CD14-positive monocyte (primary cell): ENCODE data around the gene URI1. TPM values are rescaled to one million over a fixed set of nuclear protein-coding genes. Genes with fewer than 3 reads are reported as not detected.

Source experiments
- DNase-seq, 3 donors: peaks; one replicate each; pipeline ENCODE4 v3.0.0-alpha.2; 2011 to 2022
- H2AFZ ChIP-seq: 2 replicates; pipeline ENCODE4 v1.6.0; 2012; ENCODE audit warnings: mild to moderate bottlenecking, low read depth, low read length, inconsistent platforms; ENCODE audit not compliant: insufficient read depth, poor library complexity, severe bottlenecking
- H3K27ac ChIP-seq, 2 donors: 1 replicate in 1 of 2; 2 replicates in 1 of 2; pipeline ENCODE4 v1.5.1; 2012 to 2013; ENCODE audit warnings: low read length in 2 of 2, control low read depth in 1 of 2, inconsistent platforms in 1 of 2, low read depth in 1 of 2, mild to moderate bottlenecking in 1 of 2
- H3K27me3 ChIP-seq, 2 donors: one replicate each; pipeline versions ENCODE4 v1.6.0 to v1.6.1; 2011 to 2013; ENCODE audit warnings: low read length in 2 of 2; ENCODE audit not compliant: control insufficient read depth in 2 of 2, insufficient read depth in 2 of 2
- H3K36me3 ChIP-seq, 2 donors: replicated peaks in 1 of 2; 1 replicate in 1 of 2; 2 replicates in 1 of 2; pipeline versions ENCODE4 v1.5.1 to v1.6.1; 2012 to 2013; ENCODE audit warnings: low read length in 2 of 2, control low read depth in 1 of 2, inconsistent platforms in 1 of 2, mild to moderate bottlenecking in 1 of 2; ENCODE audit not compliant: insufficient read depth in 2 of 2, control insufficient read depth in 1 of 2
- H3K4me1 ChIP-seq, 2 donors: 1 replicate in 1 of 2; 2 replicates in 1 of 2; pipeline versions ENCODE4 v1.5.1 to v1.6.1; 2012 to 2013; ENCODE audit warnings: low read length in 2 of 2, control low read depth in 1 of 2, inconsistent platforms in 1 of 2, mild to moderate bottlenecking in 1 of 2, moderate library complexity in 1 of 2; ENCODE audit not compliant: insufficient read depth in 2 of 2, control insufficient read depth in 1 of 2
- H3K4me2 ChIP-seq: replicated peaks from 2 replicates; pipeline ENCODE3; 2012; ENCODE audit warnings: low read length, moderate library complexity, mild to moderate bottlenecking; ENCODE audit not compliant: poor library complexity, severe bottlenecking; ENCODE audit errors: extremely low read depth
- H3K4me3 ChIP-seq, 3 experiments: fragments of 200-600 bp in 1 of 3; sonication (generic) in 1 of 3; replicated peaks in 1 of 3; 1 replicate in 2 of 3; 2 replicates in 1 of 3; pipeline ENCODE4 v1.5.1; 2011 to 2013; ENCODE audit warnings: low read length in 3 of 3, mild to moderate bottlenecking in 3 of 3, control low read depth in 2 of 3, low read depth in 2 of 3, inconsistent platforms in 1 of 3, moderate library complexity in 1 of 3
- H3K79me2 ChIP-seq: 2 replicates; pipeline ENCODE4 v1.6.0; 2012; ENCODE audit warnings: mild to moderate bottlenecking, control low read depth, inconsistent platforms, low read length, moderate library complexity; ENCODE audit not compliant: insufficient read depth
- H3K9ac ChIP-seq: 2 replicates; pipeline ENCODE4 v1.6.0; 2017; ENCODE audit warnings: low read length, mild to moderate bottlenecking; ENCODE audit not compliant: insufficient read depth, poor library complexity, severe bottlenecking
- H3K9me3 ChIP-seq, 2 donors: replicated peaks in 1 of 2; 1 replicate in 1 of 2; 2 replicates in 1 of 2; pipeline versions ENCODE4 v1.5.1 to v1.6.1; 2012 to 2013; ENCODE audit warnings: low read length in 2 of 2, control low read depth in 1 of 2; ENCODE audit not compliant: control insufficient read depth in 1 of 2, insufficient read depth in 1 of 2
- H4K20me1 ChIP-seq: 2 replicates; pipeline ENCODE4 v1.6.0; 2012; ENCODE audit warnings: mild to moderate bottlenecking, low read length, control low read depth, moderate library complexity; ENCODE audit not compliant: insufficient read depth
- H3K27ac Mint-ChIP-seq, 7 donors: one replicate each; pipeline ENCODE4 v1.8.0; 2020; ENCODE audit warnings: mild to moderate bottlenecking in 7 of 7, mixed read lengths in 7 of 7, moderate library complexity in 6 of 7, inconsistent platforms in 2 of 7
- H3K27me3 Mint-ChIP-seq, 3 donors: one replicate each; pipeline ENCODE4 v1.8.0; 2021 to 2022; ENCODE audit warnings: low read depth in 3 of 3, mild to moderate bottlenecking in 3 of 3, mixed read lengths in 3 of 3, moderate library complexity in 3 of 3, inconsistent platforms in 1 of 3
- H3K36me3 Mint-ChIP-seq, 2 donors: one replicate each; pipeline ENCODE4 v1.8.0; 2020; ENCODE audit warnings: mixed read lengths in 2 of 2, inconsistent platforms in 1 of 2, mild to moderate bottlenecking in 1 of 2
- H3K4me1 Mint-ChIP-seq: one replicate; pipeline ENCODE4 v1.8.0; 2020; ENCODE audit warnings: mild to moderate bottlenecking, mixed read lengths
- H3K4me3 Mint-ChIP-seq, 2 donors: one replicate each; pipeline ENCODE4 v1.8.0; 2020; ENCODE audit warnings: mild to moderate bottlenecking in 2 of 2, mixed read lengths in 2 of 2, moderate library complexity in 1 of 2
- H3K9me3 Mint-ChIP-seq, 7 donors: one replicate each; pipeline ENCODE4 v1.8.0; 2020 to 2022; ENCODE audit warnings: mixed read lengths in 7 of 7, mild to moderate bottlenecking in 6 of 7, moderate library complexity in 6 of 7, inconsistent platforms in 2 of 7
- WGBS: methylation state at CpG from one replicate; pipeline ENCODE4 v1.1.5; 2013; ENCODE audit warnings: missing lambda C conversion rate; ENCODE audit not compliant: insufficient coverage; 5-methylcytosine and 5-hydroxymethylcytosine counted together
- intact Hi-C, 2 donors: fragments of 100-400 bp; cut with micrococcal nuclease; formaldehyde crosslinking; loops; one replicate each; pipeline versions ENCODE4 v1.15.0 to v1.15.1; 2023
- polyA plus RNA-seq, 3 donors: library from polyadenylated mRNA; depleted of rRNA in 1 of 3; unstranded in 2 of 3; stranded (reverse) in 1 of 3; fragments of 300-500 nt in 2 of 3; fragments of >200 nt in 1 of 3; fragmentation: Illumina TruSeq in 2 of 3; gene quantifications; 1 replicate in 2 of 3; 2 replicates in 1 of 3; pipeline ENCODE4 v1.2.3, GENCODE V29; 2012 to 2021
- TF ChIP-seq, protein P1 (sequence below): fragments of 200-600 bp; IDR thresholded peaks from one replicate; pipeline ENCODE4 v1.8.0; 2022; ENCODE audit warnings: antibody characterized with exemption, mild to moderate bottlenecking

The URI1 gene
- polyA plus RNA-seq, 3 donors: 5.3 to 19.3 (median 9.7) TPM

DNA sequence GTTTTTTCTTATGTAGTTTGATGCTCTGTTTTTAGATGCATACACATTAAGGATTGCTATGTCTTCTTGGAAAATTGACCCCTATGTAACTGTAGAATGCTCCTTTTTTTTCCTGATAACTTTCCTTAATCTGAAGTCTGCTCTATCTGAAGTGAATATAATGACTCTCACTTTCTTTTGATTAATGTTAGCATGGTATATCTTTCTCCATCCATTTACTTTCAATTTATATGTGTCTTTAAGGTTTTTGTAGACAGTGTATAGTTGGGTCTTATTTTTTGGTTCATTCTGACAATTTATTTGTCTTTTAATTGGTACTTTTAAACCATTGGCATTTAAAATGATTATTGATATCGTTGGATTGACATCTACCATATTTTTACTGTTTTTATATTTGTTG, 92.3 kb downstream of the URI1 start:
- H3K36me3 ChIP-seq: peaks cover 2 to 30% of the 10 kb centered on the region in 2 donors
- H3K4me1 ChIP-seq: no peaks in the 10 kb centered on the region
- no peak overlapping the region for H3K4me2 ChIP-seq
- Mint-ChIP-seq H3K27me3 (no peaks in the 10 kb centered on the region), H3K36me3 (peaks cover 47 to 65% of the 10 kb centered on the region in 2 donors), H3K4me1 (no peaks in the 10 kb centered on the region), H3K9me3 (peaks cover 3 to 18% (median 13%) of the 10 kb centered on the region in 7 donors), H3K4me3 (no peak overlapping the region), H3K27ac (no peak overlapping the region)
- intact Hi-C loops: no loop called here
- H3K9ac ChIP-seq: no peak overlapping the region
- peaks cover 6 to 9% of the 10 kb centered on the region in 2 donors for H3K9me3 ChIP-seq
- H3K4me3 ChIP-seq: no peak overlapping the region
- no peaks in the 10 kb centered on the region for H3K27me3 ChIP-seq
- TF ChIP-seq, protein P1, sequence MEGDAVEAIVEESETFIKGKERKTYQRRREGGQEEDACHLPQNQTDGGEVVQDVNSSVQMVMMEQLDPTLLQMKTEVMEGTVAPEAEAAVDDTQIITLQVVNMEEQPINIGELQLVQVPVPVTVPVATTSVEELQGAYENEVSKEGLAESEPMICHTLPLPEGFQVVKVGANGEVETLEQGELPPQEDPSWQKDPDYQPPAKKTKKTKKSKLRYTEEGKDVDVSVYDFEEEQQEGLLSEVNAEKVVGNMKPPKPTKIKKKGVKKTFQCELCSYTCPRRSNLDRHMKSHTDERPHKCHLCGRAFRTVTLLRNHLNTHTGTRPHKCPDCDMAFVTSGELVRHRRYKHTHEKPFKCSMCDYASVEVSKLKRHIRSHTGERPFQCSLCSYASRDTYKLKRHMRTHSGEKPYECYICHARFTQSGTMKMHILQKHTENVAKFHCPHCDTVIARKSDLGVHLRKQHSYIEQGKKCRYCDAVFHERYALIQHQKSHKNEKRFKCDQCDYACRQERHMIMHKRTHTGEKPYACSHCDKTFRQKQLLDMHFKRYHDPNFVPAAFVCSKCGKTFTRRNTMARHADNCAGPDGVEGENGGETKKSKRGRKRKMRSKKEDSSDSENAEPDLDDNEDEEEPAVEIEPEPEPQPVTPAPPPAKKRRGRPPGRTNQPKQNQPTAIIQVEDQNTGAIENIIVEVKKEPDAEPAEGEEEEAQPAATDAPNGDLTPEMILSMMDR: no peak
- DNase-seq: no peak
- H4K20me1 ChIP-seq: no peaks in the 10 kb centered on the region
- no peak overlapping the region for H2AFZ ChIP-seq
- H3K27ac ChIP-seq: no peak overlapping the region
- no peaks in the 10 kb centered on the region for H3K79me2 ChIP-seq
- no CpG with 5 or more reads among the region's 1 CpG for WGBS

DNA sequence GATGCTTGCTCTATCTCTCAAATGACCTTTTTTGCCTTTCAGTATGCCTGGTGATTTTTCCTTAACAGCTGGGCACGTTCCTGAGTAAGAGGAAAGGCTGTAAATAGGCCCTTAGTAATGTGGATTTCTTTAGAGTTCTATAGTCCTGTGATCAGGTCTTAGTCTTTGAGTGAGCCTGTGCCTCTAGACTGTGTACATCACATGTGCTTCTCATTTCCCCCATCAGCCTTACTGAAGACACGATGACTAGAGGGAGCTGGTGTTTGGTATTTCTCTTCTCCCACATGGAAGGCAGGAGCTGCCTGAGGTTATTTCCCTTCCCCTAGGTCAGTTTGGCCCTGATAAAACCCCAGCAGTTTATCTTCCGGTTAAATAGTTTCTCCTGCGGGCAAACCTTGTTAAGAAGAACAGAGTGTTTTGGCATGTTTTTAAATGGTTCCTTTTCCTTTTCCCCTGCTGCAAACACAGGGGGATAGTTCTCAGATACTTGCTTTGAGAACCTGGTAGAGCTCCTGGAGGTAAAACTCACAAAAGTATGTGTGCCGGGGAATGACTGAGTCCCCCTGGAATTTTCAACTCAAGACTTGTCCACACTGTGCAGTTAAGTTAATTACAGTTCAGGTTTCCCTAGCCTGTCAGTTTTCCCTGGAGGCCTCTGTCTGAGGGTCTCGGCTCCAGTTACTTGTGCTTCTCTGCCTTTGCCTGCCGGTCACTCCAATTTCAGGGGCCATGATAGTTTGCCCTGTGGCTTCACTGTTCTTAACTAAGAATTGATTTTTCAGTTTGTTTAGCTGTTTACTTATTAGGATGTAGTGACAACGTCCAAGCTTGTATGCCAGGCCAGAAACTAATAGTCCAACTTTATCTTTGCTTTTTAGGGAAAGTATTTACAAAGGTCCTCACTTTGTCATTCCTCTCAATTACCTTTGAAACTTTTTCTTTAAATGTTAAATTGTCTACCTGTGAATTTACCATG, 94.4 kb downstream of the URI1 start:
- H3K9ac ChIP-seq: no peak overlapping the region

More for the DNA sequence above, 94.4 kb downstream of the URI1 start:
- DNase-seq: no peak
- Histone ChIP-seq H3K4me2 (no peak overlapping the region), H3K27ac (no peak overlapping the region), H4K20me1 (no peaks in the 10 kb centered on the region), H3K9me3 (peaks cover 16 to 22% of the 10 kb centered on the region in 2 donors), H3K36me3 (peaks cover 2 to 12% of the 10 kb centered on the region in 2 donors), H3K27me3 (no peaks in the 10 kb centered on the region), H3K4me3 (no peak overlapping the region), H3K4me1 (no peaks in the 10 kb centered on the region), H3K79me2 (no peaks in the 10 kb centered on the region), H2AFZ (no peak overlapping the region)
- Mint-ChIP-seq H3K4me3 (no peak overlapping the region), H3K9me3 (peaks cover 19 to 36% (median 23%) of the 10 kb centered on the region in 7 donors), H3K36me3 (peaks cover 32 to 55% of the 10 kb centered on the region in 2 donors), H3K4me1 (no peaks in the 10 kb centered on the region), H3K27ac (no peak overlapping the region), H3K27me3 (no peaks in the 10 kb centered on the region)
- intact Hi-C loops: no loop called here
- TF ChIP-seq, protein P1: no peak
- WGBS: 100% methylated on average over 2 of the region's 8 CpGs
